ENCODE measurements around the gene GPC5.

Gene GPC5

DNA sequence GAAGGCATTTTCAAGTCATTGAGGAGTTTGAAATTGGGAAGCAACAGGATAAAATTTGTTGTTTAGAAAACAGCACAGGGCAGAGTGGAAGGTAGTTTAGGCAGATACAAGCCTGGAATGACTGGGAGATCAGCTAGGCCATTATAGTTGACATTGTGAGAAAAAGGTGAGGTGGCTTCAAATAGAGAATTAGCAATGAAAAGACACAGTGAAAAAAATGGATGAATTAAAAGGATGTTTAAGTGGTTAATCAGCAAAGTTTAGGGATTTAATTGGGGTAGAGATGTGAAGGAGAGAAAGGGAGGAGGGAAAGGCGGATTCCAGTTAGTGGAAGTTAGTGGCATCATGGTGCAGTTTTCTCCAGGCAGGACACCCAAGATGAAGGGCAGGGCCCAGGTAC is 1257.7 kb downstream of the GPC5 start:
- H3K9me3 ChIP-seq (ENCODE audit: control insufficient read depth, insufficient read depth, low read depth, low read length), result no peaks in the 10 kb centered on the region
- no peak for TF ChIP-seq ZBTB1 (tag by site-specific recombination; IDR thresholded peaks at IDR 0.05)
- TF ChIP-seq ZNF621 (tag by site-specific recombination; IDR thresholded peaks at IDR 0.05), result no peak
- no peak for TF ChIP-seq ZNF530 (tag by site-specific recombination; IDR thresholded peaks at IDR 0.05; ENCODE audit: low read depth)
- TF ChIP-seq, protein P1, sequence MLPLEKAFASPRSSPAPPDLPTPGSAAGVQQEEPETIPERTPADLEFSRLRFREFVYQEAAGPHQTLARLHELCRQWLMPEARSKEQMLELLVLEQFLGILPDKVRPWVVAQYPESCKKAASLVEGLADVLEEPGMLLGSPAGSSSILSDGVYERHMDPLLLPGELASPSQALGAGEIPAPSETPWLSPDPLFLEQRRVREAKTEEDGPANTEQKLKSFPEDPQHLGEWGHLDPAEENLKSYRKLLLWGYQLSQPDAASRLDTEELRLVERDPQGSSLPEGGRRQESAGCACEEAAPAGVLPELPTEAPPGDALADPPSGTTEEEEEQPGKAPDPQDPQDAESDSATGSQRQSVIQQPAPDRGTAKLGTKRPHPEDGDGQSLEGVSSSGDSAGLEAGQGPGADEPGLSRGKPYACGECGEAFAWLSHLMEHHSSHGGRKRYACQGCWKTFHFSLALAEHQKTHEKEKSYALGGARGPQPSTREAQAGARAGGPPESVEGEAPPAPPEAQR (tag by site-specific recombination; IDR thresholded peaks at IDR 0.05), result no peak
- TF ChIP-seq ZNF311 (tag by site-specific recombination; IDR thresholded peaks at IDR 0.05; ENCODE audit: borderline replicate concordance), result no peak
- no peak for TF ChIP-seq BCL11B (tag by site-specific recombination; IDR thresholded peaks at IDR 0.05; ENCODE audit: low read depth)
- TF ChIP-seq, protein P2, sequence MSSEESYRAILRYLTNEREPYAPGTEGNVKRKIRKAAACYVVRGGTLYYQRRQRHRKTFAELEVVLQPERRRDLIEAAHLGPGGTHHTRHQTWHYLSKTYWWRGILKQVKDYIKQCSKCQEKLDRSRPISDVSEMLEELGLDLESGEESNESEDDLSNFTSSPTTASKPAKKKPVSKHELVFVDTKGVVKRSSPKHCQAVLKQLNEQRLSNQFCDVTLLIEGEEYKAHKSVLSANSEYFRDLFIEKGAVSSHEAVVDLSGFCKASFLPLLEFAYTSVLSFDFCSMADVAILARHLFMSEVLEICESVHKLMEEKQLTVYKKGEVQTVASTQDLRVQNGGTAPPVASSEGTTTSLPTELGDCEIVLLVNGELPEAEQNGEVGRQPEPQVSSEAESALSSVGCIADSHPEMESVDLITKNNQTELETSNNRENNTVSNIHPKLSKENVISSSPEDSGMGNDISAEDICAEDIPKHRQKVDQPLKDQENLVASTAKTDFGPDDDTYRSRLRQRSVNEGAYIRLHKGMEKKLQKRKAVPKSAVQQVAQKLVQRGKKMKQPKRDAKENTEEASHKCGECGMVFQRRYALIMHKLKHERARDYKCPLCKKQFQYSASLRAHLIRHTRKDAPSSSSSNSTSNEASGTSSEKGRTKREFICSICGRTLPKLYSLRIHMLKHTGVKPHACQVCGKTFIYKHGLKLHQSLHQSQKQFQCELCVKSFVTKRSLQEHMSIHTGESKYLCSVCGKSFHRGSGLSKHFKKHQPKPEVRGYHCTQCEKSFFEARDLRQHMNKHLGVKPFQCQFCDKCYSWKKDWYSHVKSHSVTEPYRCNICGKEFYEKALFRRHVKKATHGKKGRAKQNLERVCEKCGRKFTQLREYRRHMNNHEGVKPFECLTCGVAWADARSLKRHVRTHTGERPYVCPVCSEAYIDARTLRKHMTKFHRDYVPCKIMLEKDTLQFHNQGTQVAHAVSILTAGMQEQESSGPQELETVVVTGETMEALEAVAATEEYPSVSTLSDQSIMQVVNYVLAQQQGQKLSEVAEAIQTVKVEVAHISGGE (tag by site-specific recombination; conservative IDR thresholded peaks at IDR 0.05; ENCODE audit: low read depth), result no peak
- TF ChIP-seq ZNF707 (tag by site-specific recombination; IDR thresholded peaks at IDR 0.05), result no peak
- no peak for TF ChIP-seq ZNF239 (tag by site-specific recombination; IDR thresholded peaks at IDR 0.05)
- TF ChIP-seq, protein P3, sequence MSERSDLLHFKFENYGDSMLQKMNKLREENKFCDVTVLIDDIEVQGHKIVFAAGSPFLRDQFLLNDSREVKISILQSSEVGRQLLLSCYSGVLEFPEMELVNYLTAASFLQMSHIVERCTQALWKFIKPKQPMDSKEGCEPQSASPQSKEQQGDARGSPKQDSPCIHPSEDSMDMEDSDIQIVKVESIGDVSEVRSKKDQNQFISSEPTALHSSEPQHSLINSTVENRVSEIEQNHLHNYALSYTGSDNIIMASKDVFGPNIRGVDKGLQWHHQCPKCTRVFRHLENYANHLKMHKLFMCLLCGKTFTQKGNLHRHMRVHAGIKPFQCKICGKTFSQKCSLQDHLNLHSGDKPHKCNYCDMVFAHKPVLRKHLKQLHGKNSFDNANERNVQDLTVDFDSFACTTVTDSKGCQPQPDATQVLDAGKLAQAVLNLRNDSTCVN (tag by site-specific recombination; optimal IDR thresholded peaks at IDR 0.05), result no peak
- TF ChIP-seq, protein P4, sequence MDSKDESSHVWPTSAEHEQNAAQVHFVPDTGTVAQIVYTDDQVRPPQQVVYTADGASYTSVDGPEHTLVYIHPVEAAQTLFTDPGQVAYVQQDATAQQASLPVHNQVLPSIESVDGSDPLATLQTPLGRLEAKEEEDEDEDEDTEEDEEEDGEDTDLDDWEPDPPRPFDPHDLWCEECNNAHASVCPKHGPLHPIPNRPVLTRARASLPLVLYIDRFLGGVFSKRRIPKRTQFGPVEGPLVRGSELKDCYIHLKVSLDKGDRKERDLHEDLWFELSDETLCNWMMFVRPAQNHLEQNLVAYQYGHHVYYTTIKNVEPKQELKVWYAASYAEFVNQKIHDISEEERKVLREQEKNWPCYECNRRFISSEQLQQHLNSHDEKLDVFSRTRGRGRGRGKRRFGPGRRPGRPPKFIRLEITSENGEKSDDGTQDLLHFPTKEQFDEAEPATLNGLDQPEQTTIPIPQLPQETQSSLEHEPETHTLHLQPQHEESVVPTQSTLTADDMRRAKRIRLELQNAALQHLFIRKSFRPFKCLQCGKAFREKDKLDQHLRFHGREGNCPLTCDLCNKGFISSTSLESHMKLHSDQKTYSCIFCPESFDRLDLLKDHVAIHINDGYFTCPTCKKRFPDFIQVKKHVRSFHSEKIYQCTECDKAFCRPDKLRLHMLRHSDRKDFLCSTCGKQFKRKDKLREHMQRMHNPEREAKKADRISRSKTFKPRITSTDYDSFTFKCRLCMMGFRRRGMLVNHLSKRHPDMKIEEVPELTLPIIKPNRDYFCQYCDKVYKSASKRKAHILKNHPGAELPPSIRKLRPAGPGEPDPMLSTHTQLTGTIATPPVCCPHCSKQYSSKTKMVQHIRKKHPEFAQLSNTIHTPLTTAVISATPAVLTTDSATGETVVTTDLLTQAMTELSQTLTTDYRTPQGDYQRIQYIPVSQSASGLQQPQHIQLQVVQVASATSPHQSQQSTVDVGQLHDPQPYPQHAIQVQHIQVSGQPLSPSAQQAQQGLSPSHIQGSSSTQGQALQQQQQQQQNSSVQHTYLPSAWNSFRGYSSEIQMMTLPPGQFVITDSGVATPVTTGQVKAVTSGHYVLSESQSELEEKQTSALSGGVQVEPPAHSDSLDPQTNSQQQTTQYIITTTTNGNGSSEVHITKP (tag by site-specific recombination; IDR thresholded peaks at IDR 0.05), result no peak
- TF ChIP-seq ZNF223 (tag by site-specific recombination; IDR thresholded peaks at IDR 0.05), result no peak
- TF ChIP-seq, protein P5, sequence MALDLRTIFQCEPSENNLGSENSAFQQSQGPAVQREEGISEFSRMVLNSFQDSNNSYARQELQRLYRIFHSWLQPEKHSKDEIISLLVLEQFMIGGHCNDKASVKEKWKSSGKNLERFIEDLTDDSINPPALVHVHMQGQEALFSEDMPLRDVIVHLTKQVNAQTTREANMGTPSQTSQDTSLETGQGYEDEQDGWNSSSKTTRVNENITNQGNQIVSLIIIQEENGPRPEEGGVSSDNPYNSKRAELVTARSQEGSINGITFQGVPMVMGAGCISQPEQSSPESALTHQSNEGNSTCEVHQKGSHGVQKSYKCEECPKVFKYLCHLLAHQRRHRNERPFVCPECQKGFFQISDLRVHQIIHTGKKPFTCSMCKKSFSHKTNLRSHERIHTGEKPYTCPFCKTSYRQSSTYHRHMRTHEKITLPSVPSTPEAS (tag by site-specific recombination; IDR thresholded peaks at IDR 0.05), result no peak
- no peak for TF ChIP-seq ZBTB20 (tag by site-specific recombination; IDR thresholded peaks at IDR 0.05)
- TF ChIP-seq GLI4 (tag by site-specific recombination; IDR thresholded peaks at IDR 0.05), result no peak
- TF ChIP-seq ZNF660 (tag by site-specific recombination; IDR thresholded peaks at IDR 0.05), result no peak
- no peak for TF ChIP-seq ZNF19 (tag by site-specific recombination; IDR thresholded peaks at IDR 0.05; ENCODE audit: low read depth)
- no peak for TF ChIP-seq MYNN (tag by site-specific recombination; IDR thresholded peaks at IDR 0.05; ENCODE audit: borderline replicate concordance)
- H3K4me3 ChIP-seq (ENCODE audit: low read depth, low read length), result no peak overlapping the region
- ChIA-PET POLR2A (no interaction called here), CTCF (no interaction called here)
- no peaks in the 10 kb centered on the region for H3K4me1 ChIP-seq (ENCODE audit: control insufficient read depth, insufficient read depth, low read length)
- H3K27ac ChIP-seq (ENCODE audit: extremely low read depth, low read depth, low read length), result no peak overlapping the region
- no peaks in the 10 kb centered on the region for H3K36me3 ChIP-seq (ENCODE audit: control insufficient read depth in 2 of 2, insufficient read depth in 1 of 2, low read length in 2 of 2)

All from HEK293 (cell line).